ENCODE results near the gene LPIN3. TPM values are rescaled to one million over a fixed set of nuclear protein-coding genes. Genes with fewer than 3 reads are reported as not detected.

Gene LPIN3
- polyA plus RNA-seq, 3 donors, result 0.01 TPM; not detected in 2

DNA sequence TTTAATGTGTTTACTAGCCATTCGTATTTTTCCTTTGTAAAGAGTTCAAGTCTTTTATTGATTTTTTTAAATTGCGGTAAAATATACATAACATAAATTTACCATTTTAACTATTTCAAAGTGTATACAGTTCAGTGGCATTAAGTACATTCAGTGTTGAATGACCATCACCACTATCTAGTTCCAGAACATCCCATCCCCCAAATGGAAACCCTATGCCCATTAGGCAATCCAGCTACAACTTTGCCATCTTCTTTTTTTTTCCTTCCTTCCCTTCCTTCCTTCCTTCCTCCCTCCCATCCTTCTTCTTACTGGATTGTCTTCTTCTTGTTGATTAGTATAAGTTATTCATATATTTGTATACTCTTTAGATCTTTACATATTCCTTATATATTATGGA, 8.6 kb downstream of the LPIN3 start:
- Mint-ChIP-seq H3K4me1 (peaks cover 6% of the 10 kb centered on the region), H3K36me3 (no peaks in the 10 kb centered on the region), H3K27ac (no peak overlapping the region), H3K4me3 (no peak overlapping the region), H3K9me3 (no peaks in the 10 kb centered on the region), H3K27me3 (ENCODE audit: low read depth in 3 of 3) (peaks cover 11 to 28% (median 23%) of the 10 kb centered on the region in 3 donors)
- TF ChIP-seq, protein P1, sequence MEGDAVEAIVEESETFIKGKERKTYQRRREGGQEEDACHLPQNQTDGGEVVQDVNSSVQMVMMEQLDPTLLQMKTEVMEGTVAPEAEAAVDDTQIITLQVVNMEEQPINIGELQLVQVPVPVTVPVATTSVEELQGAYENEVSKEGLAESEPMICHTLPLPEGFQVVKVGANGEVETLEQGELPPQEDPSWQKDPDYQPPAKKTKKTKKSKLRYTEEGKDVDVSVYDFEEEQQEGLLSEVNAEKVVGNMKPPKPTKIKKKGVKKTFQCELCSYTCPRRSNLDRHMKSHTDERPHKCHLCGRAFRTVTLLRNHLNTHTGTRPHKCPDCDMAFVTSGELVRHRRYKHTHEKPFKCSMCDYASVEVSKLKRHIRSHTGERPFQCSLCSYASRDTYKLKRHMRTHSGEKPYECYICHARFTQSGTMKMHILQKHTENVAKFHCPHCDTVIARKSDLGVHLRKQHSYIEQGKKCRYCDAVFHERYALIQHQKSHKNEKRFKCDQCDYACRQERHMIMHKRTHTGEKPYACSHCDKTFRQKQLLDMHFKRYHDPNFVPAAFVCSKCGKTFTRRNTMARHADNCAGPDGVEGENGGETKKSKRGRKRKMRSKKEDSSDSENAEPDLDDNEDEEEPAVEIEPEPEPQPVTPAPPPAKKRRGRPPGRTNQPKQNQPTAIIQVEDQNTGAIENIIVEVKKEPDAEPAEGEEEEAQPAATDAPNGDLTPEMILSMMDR (IDR thresholded peaks at IDR 0.05), result no peak
- Histone ChIP-seq H2AFZ (ENCODE audit: insufficient read depth, low read depth, low read length, poor library complexity, severe bottlenecking) (no peak overlapping the region), H3K4me3 (replicated peaks in 1 of 3; ENCODE audit: low read depth in 2 of 3, low read length in 3 of 3) (no peak overlapping the region), H3K4me2 (replicated peaks; ENCODE audit: extremely low read depth, low read length, poor library complexity, severe bottlenecking) (no peak overlapping the region), H3K4me1 (ENCODE audit: control insufficient read depth in 1 of 2, insufficient read depth in 2 of 2, low read length in 2 of 2) (no peaks in the 10 kb centered on the region), H3K27me3 (ENCODE audit: control insufficient read depth in 2 of 2, insufficient read depth in 2 of 2, low read length in 2 of 2) (no peaks in the 10 kb centered on the region), H3K36me3 (replicated peaks in 1 of 2; ENCODE audit: control insufficient read depth in 1 of 2, insufficient read depth in 2 of 2, low read length in 2 of 2) (no peaks in the 10 kb centered on the region), H3K79me2 (ENCODE audit: insufficient read depth, low read length) (no peaks in the 10 kb centered on the region), H3K9ac (ENCODE audit: insufficient read depth, low read length, poor library complexity, severe bottlenecking) (no peak overlapping the region), H4K20me1 (ENCODE audit: insufficient read depth, low read length) (no peaks in the 10 kb centered on the region), H3K27ac (ENCODE audit: low read depth in 1 of 2, low read length in 2 of 2) (no peak overlapping the region), H3K9me3 (replicated peaks in 1 of 2; ENCODE audit: control insufficient read depth in 1 of 2, insufficient read depth in 1 of 2, low read length in 2 of 2) (no peaks in the 10 kb centered on the region)
- intact Hi-C loops (cut with micrococcal nuclease), result loop anchor here in 1 of 2 donors (10.0 kb wide), 1 partner anchor 384 kb away; no protein-coding TSS in a partner anchor
- no CpG with 5 or more reads among the region's 2 CpGs for WGBS (ENCODE audit: insufficient coverage)
- no peak for DNase-seq

DNA sequence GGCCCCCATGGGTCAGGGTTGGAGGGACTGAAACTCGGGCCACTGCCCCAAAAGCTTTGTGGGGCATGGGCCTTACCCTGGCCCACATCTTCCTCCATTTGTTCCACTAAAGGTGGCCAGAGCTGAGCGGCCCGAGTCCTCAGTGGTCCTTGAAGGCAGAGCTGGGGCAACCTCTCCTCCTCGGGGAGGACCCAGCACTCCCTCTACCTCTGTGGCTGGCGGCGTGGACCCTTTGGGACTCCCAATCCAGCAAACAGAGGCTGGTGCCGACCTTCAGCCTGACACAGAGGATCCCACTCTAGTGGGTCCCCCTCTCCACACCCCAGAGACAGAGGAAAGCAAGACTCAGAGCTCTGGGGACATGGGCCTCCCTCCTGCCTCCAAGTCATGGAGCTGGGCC, 9.3 kb downstream of the LPIN3 start:
- Histone ChIP-seq H3K36me3 (replicated peaks in 1 of 2; ENCODE audit: control insufficient read depth in 1 of 2, insufficient read depth in 2 of 2, low read length in 2 of 2) (no peaks in the 10 kb centered on the region), H3K27me3 (ENCODE audit: control insufficient read depth in 2 of 2, insufficient read depth in 2 of 2, low read length in 2 of 2) (no peaks in the 10 kb centered on the region), H4K20me1 (ENCODE audit: insufficient read depth, low read length) (no peaks in the 10 kb centered on the region), H3K9ac (ENCODE audit: insufficient read depth, low read length, poor library complexity, severe bottlenecking) (no peak overlapping the region), H3K4me2 (replicated peaks; ENCODE audit: extremely low read depth, low read length, poor library complexity, severe bottlenecking) (no peak overlapping the region), H3K9me3 (replicated peaks in 1 of 2; ENCODE audit: control insufficient read depth in 1 of 2, insufficient read depth in 1 of 2, low read length in 2 of 2) (no peaks in the 10 kb centered on the region), H3K4me3 (replicated peaks in 1 of 3; ENCODE audit: low read depth in 2 of 3, low read length in 3 of 3) (no peak overlapping the region), H3K4me1 (ENCODE audit: control insufficient read depth in 1 of 2, insufficient read depth in 2 of 2, low read length in 2 of 2) (no peaks in the 10 kb centered on the region), H2AFZ (ENCODE audit: insufficient read depth, low read depth, low read length, poor library complexity, severe bottlenecking) (no peak overlapping the region), H3K27ac (ENCODE audit: low read depth in 1 of 2, low read length in 2 of 2) (no peak overlapping the region), H3K79me2 (ENCODE audit: insufficient read depth, low read length) (no peaks in the 10 kb centered on the region)
- intact Hi-C loops (cut with micrococcal nuclease), result loop anchor here in 1 of 2 donors (10.0 kb wide), 1 partner anchor 385 kb away; no protein-coding TSS in a partner anchor
- H3K27me3 Mint-ChIP-seq (ENCODE audit: low read depth in 3 of 3), result peaks cover 9 to 24% (median 23%) of the 10 kb centered on the region in 3 donors
- H3K4me1 Mint-ChIP-seq, result peaks cover 6% of the 10 kb centered on the region
- no peaks in the 10 kb centered on the region for H3K36me3 Mint-ChIP-seq
- no peak overlapping the region for H3K4me3 Mint-ChIP-seq
- TF ChIP-seq, protein P1 (IDR thresholded peaks at IDR 0.05), result no peak
- H3K27ac Mint-ChIP-seq, result no peak overlapping the region
- DNase-seq, result no peak
- peaks cover 0 to under 1% (median 0%) of the 10 kb centered on the region in 7 donors for H3K9me3 Mint-ChIP-seq
- 82% methylated on average over 6 of the region's 7 CpGs for WGBS (ENCODE audit: insufficient coverage)
